ENCODE results near the gene CILP2.
A peak's percentile ranks its signal among the peaks of the same experiment; 100 is the strongest.

Gene CILP2

DNA sequence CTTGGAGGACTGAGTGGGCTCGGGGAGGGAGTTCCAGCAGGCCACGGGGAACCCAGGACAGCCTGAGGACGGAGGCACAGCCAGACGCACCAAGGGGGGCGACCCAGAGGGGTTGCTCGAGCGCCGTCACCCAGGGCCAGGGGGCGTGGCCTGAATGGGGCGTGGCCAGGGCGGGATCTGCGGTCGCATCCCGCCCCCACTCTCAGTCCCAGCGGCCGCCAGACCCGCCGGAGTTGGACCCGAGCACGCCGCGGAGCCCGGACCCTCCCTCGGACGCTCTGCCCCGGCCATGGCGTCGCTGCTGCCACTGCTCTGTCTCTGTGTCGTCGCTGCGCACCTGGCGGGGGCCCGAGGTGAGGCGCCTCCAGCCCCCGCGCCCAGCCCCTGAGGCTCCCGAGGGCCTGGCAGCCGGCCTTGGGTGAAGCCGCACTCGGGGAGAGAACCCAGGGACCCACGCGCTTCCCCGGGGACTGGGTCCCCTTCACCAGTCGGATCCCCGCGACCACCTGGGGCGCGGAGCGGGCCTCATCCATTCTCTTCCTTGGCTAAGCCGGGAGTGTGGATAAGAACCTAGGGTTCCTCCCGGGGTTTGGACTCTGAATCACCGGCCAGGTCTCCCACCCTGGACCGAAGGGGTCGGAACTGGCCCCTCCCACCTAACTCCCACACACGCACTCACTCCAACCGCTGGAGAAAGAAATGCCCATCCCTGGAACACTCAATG is at the start of gene CILP2:
Gene CILP2 (plus strand): TSS at position 205 of the 724 bp plus-strand sequence. CDS start 85 bp downstream, at position 290.
- peak; percentile 35 for DNase-seq

GRCh38 chr19:19488875-19489690 is 49.0 kb upstream of the CILP2 start:
- DNase-seq, result peak; percentile 85

- DNase-seq, result no peak
These were observed 48.3 kb upstream of the CILP2 start for GRCh38 chr19:19489804-19490204.

- peak; percentile 83 for DNase-seq
These were observed 47.7 kb upstream of the CILP2 start for GRCh38 chr19:19490214-19490968.

DNA sequence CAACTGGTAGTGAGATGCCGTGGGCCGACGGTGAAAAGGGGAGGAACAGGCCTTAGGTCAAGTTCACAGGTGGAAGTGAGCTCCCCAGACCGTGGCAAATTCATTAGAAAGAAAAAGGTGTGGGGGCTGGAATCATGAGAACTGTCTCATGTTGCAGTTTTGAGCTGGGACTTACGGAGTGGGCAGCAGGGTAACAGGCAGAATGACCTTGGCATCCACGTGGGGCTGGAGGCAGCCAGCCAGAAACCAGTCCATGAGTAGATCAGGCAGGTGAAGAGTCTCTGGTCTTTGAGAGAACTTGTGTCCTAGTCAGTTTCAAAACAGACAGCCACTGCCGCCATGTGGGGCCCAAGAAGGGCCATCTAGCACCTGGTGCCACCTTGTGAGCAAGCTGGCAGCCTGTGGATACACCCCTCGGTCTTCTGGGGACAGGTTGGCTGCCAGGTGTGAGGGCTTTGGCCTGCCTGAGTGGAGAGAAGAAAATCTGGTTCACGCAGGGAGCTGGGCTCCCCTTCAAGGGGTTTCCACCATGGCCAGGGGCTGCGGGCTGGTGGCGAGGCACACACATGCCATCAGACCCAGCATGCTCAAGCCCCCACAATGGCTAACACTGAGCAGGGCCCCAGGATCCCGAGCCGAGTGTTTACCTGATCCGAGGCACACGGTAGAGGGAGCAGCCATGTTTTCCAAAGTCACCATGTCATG is 46.6 kb upstream of the CILP2 start:
- no peak for DNase-seq

DNA sequence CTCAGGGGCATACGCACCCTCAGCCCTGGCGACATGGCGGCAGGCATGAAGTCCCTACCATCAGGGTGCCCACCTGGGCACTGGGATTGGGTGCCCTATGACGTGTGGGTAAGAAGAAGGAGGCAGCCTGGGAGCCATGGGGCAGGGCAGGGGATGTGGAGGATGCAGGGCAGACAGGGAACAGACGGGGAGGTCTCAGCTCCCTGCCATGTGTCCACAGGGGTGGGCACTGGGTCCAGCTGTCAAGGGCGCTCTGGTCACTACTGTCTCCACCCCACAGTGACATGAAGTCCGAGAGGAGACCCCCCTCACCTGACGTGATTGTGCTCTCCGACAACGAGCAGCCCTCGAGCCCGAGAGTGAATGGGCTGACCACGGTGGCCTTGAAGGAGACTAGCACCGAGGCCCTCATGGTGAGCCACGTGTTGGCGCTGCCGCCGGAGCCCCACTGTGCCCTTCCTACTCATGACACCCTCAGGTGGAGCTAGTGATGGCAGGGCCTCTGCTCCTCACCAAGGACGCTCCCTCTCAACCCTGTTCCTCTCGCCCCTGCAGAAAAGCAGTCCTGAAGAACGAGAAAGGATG is 45.9 kb upstream of the CILP2 start:
- DNase-seq, result no peak

DNA sequence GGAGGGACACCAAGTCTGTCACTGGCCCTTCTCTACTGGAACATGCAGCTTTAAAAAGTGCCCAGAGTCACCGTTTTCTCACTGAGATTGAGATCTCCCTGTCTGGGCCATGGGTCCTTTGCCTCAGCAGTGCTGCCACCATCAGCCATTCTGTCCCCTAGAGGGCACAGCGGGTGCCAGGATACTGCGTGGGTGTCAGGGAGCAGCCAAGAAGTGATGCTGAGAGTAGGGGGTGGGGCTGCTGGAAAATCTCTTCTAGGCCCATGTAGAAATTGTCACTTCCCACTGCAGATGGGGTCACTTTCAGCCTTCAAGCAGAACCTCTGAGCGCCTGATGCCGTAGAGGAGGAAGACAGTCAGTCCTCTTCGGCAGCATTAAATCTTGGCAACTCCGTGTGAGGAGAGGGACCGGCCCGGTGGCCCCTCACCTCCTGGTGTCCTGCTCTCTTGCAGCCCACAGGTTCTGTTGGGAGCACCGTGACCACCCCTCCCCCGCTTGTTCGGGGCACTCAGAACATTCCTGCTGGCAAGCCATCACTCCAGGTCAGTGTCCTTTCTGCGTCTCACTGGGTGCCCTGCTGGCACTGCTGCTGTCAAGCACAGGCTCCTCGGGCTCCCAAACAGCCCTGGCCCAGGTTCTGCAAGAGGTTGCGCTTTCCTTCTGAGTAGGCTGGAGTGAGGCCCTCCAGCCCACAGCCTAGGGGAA is 44.1 kb upstream of the CILP2 start:
- DNase-seq, result no peak

- no peak for DNase-seq
These were observed 42.2 kb upstream of the CILP2 start for GRCh38 chr19:19495614-19496603.

- no peak for DNase-seq
These were observed 39.6 kb upstream of the CILP2 start for GRCh38 chr19:19498255-19498991.

GRCh38 chr19:19499272-19499995 is 38.6 kb upstream of the CILP2 start:
- no peak for DNase-seq

- DNase-seq, result no peak
These were observed 37.0 kb upstream of the CILP2 start for GRCh38 chr19:19500975-19501644.

DNA sequence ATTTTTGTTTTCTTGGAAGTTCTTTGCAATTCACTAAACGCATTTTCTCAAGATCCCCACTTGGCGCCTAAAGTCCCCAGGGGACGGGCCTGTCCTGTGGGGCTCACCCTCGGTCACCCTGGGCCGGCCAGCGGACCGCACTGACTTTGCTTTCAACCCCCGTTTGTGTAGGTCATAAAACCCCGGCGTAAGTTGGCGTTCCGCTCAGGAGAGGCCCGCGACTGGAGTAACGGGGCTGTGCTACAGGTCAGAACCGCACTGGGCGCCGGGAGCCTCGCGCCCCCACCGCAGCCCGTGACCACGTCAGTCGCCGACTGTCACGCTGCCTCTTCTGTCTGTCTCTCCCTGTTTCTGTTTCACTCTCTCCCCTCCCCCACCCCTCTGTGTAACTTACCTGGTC is 36.3 kb upstream of the CILP2 start:
- no peak for DNase-seq

GRCh38 chr19:19502281-19502680 is 35.8 kb upstream of the CILP2 start:
- DNase-seq, result no peak

DNA sequence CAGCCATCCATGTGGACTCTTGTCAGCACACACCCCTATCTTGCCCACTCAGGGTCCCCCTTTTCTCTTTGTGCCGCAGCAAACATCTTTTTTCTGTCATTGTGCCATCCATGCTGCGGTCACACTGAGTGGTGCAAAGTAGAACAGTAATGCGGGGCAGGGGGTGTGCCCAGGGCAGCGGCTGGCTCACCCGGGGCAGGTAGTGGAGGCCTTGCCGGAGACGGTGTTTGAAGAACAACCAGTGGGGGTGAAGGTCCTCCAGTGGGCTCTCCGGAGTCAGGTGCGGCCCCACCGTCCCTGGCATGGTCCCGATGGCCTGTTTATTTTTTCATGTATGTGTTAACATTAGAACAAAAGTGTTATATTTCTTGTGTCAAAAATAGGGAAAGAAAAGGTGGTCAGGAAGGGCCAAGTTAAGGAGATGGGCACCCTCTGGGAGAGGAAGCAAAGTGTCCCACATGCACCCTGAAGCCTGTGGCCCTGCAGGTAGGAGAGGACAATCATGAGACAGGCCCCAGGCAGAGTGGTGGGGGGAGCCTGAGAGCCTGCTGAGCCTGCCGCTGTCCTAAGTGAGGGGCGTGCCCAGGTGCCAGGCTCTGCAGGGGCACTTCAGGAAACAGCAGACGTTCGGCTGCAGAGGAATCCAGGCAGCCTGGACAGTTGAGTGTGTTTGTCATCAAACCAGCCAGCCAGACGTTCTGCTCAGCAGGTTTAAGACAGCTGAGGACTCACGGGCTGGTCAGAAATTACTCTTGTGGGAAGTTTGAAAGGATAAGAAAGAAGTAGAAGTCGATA is 35.1 kb upstream of the CILP2 start:
- DNase-seq, result no peak

DNA sequence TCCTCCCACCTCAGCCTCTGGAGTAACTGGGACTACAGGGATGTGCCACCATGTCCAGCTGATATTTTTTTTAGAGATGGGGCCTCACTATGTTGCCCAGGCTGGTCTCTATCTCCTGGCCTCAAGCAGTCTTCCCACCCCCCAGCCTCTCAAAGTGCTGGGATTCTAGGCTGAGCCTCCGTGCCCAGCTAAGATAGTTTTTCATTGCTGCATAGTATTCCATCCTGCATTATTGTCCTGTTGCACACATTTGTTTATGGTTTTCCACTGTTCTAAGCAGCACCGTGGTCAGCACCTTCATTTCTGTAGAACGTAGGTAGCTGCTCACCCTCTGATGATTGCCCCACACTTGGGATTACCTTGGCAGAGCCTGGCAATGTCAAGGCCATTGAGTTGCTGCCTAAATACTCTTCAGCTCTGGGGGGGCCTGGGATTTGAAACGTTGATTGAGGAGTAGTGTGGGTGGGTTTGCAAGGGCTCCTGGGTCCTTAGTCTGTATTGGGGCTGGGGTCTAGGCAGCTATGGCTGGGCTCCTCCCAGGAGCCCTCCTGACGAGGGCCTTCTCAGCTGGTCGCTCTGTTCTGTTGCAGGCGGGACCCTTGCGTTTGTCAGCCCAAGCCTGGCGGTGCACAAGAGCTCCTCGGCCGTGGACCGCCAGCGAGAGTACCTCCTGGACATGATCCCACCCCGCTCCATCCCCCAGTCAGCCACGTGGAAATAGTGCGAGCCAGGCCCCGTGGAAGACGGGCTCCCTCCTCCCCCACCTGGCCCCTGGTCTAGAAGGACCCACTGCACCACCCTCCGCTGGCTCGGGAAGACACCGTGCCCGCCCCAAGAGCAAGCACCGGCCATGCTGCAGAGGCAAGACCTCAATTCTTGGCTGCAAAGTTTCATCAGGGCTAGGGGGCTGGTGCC is 33.1 kb upstream of the CILP2 start:
- DNase-seq, result no peak

GRCh38 chr19:19505669-19506326 is 32.3 kb upstream of the CILP2 start:
- DNase-seq, result no peak

All from activated CD4-positive, alpha-beta T cell treated with anti-CD3 and anti-CD28 coated beads, Interleukin-2, amount 50 U/mL, for 1 hour (primary cell).